ENCODE results near the gene HIGD1A.

Gene HIGD1A

DNA sequence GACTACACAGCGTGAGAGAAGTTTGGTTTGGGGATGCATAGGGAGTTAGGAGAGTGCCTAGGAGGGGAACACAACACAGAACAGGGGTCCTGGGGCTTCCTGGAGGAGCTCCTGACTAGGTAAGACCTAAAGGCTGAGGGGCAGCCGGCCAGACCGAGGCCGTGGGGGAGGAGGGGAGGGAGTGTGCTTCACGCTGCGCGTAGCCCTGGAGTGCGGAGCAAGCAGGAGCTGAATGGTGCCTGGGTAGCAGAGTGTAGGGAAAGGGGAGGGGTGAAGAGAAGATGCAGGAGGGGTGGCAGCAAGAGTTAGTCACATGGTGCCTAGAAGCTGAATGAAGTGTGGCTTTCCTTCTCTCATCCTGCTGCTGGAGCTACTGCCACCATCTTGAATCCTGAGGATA is 69.3 kb downstream of the HIGD1A start:
- no peak for DNase-seq (ENCODE audit: low read depth)

DNA sequence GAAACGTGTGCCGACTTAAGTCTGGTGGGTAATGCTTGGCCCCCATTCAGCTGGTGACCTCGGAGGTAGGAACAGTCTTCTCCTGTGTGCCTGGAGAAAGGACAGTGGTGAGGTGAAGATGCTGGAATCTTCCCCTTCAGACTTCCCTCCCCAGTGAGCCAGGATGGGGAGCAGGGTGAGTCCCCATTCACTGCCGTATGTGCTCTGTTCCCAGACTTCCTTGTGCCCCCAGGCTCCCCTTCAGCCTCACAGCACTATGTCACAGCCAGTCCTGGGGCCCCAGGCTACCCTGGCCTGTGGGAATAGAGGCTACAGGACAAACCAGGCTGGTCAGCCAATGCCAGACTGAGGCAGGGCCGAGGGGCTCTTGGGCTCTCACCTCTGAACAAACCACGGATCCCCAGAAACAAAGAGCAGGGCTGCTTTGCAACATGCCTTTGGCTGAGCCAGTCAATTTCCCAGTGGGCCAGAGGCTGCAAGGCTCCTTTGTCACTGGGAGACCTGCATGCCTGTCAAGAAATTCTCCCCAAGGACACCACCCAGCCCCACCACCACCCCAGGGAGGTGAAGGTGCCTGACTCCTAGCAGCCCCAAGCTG is 69.9 kb downstream of the HIGD1A start:
- DNase-seq (ENCODE audit: low read depth): no peak

DNA sequence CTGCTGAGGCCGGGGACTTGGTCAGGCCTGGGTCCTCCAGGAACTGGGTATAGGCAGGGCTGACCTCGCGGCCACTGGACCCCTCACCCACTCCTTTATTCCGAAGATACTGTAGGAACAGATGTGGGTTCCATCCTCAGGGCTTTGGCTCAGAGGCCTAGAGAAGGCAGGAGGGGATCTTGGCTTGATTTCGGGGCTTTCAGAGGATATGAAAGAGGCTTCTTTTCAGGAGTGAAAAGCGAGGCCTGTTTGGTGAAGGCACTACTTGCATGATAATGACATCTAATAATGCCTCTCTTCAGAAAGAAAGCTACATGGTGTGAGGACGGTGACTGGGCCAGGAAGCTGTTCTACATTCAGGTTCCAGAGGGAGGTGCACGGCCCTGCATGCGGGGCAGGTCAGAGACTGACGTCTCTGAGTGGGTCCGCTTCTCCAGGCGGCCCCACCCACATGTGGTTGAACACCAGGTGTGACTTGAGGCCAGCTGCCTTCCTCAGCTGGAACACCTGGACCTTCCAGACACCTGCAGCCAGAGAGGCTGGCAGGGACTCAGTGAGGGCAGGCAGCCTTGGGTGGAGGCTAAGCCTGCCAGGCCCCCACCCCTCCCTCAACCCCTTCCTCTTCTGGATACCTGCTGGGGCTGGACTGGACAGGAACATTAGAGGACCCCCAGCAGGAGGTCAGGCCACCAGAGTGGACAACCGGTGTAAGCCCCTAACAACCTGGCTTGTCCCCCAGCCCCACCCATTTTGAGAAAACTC is 70.6 kb downstream of the HIGD1A start:
- no peak for DNase-seq (ENCODE audit: low read depth)
